RWPE1 (cell line): ENCODE data around the gene TBCD.

Experiments used
- CTCF ChIA-PET: fragments of 350-600 bp; sonication (Branson Sonifier 250); formaldehyde crosslinking; extraction: SDS; loops from one replicate; lab custom pipeline; 2021; lab: Yijun Ruan, JAX
- POLR2A ChIA-PET: fragments of 400-600 bp; formaldehyde crosslinking; extraction: SDS; loops from one replicate; lab custom pipeline; 2020; ENCODE audit warnings: antibody characterized with exemption; ENCODE audit not compliant: low non-redundant PET; lab: Yijun Ruan, JAX
- DNase-seq: peaks from one replicate; pipeline ENCODE4 v3.0.0; 2012; ENCODE audit warnings: low spot score
- H3K27ac ChIP-seq: fragments of 450-650 bp; 2 replicates; pipeline ENCODE4 v1.5.1; 2017
- TF ChIP-seq, protein P1 (sequence below): fragments of 450-650 bp; conservative IDR thresholded peaks from 2 replicates; pipeline ENCODE4 v1.5.1; 2017; ENCODE audit warnings: low read depth, mild to moderate bottlenecking

Gene TBCD

DNA sequence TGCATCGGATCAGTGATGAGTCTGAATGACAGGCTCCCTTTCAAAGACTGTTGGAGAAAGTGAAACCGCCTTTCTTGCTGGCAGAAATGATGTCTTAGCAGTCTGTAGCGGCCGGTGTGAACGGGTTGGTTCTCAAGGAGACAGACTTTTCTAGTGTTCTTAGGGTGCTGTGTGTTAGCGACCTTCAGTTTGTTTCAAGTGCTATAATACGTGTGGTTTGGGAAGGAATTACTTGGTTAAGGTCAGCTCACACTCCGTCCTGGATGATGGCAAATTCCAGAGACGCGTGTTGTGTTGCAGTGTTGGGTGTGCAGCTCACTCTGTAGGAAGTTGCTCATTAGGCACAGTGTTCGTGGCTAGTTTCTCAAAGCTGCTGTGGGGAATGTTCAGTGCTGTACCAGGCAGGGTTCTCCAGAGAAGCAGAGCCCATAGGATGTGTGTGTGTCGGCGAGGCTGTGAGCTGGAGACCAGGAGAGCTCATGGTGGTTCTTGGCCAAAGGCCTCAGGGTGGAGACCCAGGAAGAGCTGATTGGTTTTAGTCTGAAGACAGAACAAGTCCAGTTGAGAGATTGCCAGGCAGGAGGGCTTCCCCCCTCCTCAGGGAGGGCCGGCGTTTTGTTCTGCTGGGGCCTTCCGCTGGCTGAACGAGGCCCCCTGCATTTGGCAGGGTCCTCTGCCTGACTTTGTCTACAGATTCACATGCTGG is 50.4 kb downstream of the TBCD start:
- H3K27ac ChIP-seq, result no peak overlapping the region
- DNase-seq, result no peak
- TF ChIP-seq, protein P1, sequence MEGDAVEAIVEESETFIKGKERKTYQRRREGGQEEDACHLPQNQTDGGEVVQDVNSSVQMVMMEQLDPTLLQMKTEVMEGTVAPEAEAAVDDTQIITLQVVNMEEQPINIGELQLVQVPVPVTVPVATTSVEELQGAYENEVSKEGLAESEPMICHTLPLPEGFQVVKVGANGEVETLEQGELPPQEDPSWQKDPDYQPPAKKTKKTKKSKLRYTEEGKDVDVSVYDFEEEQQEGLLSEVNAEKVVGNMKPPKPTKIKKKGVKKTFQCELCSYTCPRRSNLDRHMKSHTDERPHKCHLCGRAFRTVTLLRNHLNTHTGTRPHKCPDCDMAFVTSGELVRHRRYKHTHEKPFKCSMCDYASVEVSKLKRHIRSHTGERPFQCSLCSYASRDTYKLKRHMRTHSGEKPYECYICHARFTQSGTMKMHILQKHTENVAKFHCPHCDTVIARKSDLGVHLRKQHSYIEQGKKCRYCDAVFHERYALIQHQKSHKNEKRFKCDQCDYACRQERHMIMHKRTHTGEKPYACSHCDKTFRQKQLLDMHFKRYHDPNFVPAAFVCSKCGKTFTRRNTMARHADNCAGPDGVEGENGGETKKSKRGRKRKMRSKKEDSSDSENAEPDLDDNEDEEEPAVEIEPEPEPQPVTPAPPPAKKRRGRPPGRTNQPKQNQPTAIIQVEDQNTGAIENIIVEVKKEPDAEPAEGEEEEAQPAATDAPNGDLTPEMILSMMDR, result no peak
- CTCF ChIA-PET, result no interaction called here
- POLR2A ChIA-PET, result no interaction called here

- ChIA-PET POLR2A (no interaction called here), CTCF (no interaction called here)
- H3K27ac ChIP-seq, result no peak overlapping the region; the same call in 1 of the 2 replicates
- TF ChIP-seq, protein P1, result no peak
- no peak for DNase-seq
Measured at GRCh38 chr17:82803185-82803584, 51.3 kb downstream of the TBCD start.

DNA sequence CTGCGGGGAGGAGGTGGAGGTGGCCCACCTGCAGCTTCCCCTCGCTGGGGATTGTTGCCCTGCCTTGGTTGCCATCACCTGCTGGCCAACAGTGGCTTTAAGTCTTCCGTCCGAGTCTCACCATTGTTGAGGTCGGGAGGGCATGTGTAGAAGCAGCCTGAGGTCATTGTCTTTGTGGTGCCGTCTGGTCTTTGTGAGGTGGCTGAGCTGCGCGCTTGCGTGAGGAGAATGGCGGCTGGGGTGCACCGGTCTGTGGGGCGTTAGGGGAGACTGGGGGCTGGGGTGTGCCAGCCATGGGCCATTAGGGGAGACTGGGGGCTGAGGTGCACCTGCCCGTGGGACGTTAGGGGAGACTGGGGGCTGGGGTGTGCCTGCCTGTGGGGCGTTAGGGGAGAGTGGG is 51.7 kb downstream of the TBCD start:
- H3K27ac ChIP-seq, result no peak overlapping the region; the same call in 1 of the 2 replicates
- no peak for DNase-seq
- ChIA-PET POLR2A (no interaction called here), CTCF (no interaction called here)
- TF ChIP-seq, protein P1, result no peak

DNA sequence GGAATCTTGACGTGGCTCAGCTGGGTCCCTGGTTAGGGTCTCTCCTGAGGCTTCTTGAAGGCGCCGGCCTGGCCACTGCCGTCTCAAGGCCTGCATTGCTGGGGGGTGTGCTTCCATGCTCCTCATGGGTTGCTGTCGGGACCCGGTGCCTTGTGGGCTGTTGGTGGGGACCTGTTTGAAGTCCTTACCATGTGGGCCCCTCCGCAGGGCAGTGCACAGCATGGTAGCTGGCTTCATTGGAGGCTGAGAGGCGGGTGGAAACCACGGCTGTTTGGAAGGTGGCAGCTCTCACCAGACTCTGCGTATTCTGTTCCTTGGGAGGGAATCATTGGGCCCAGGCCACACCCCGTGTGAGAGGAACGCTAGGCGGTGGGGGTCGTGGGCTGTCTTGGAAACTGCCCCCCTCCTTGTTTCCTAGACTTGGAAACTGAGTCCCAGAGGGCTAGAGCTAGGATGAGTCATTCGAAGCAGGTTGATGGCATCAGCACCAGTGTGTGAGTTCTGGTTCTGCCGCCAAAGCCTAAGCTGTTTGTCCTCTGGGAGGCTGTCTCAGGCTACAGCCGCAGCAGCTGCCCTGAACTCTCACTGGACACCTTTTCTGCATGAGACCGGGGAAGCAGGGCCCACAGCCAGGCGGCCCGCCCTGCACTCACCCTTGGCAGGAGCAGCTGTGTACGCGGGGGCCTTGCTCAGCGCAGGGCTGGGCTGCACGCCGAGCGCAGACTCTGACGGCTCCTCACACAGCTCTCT is 52.8 kb downstream of the TBCD start:
- POLR2A ChIA-PET, result no interaction called here
- DNase-seq, result no peak
- CTCF ChIA-PET, result interaction anchor here (0.5 to 0.6 kb wide), 3 partner anchors 13 to 73 kb away, joined by 5 to 6 read pairs (median 6); no protein-coding TSS in a partner anchor
- H3K27ac ChIP-seq, result peak overlapping the region; percentile 22
- TF ChIP-seq, protein P1, result no peak

- CTCF ChIA-PET, result interaction anchor here (0.5 to 0.6 kb wide), 3 partner anchors 12 to 74 kb away, joined by 5 to 6 read pairs (median 6); no protein-coding TSS in a partner anchor
- TF ChIP-seq, protein P1, result no peak
- no peak for DNase-seq
- peak overlapping the region; percentile 22 for H3K27ac ChIP-seq
- POLR2A ChIA-PET, result no interaction called here
Measured at GRCh38 chr17:82805254-82805653, 53.4 kb downstream of the TBCD start.

- ChIA-PET CTCF (no interaction called here), POLR2A (no interaction called here)
- no peak for DNase-seq
- TF ChIP-seq, protein P1, result no peak
- peak overlapping the region; percentile 22; the same call in 1 of the 2 replicates for H3K27ac ChIP-seq
Measured at GRCh38 chr17:82805823-82806222, 54.0 kb downstream of the TBCD start.
